ENCODE results near the gene IL4I1.

The IL4I1 gene

GRCh38 chr19:49859682-49860335 is 36.9 kb downstream of the IL4I1 start:
- TF ChIP-seq CTCF (IDR thresholded peaks at IDR 0.05), result no peak
- Histone ChIP-seq H3K27ac (peak overlapping the region in 1 of 2 donors; percentile 28), H3K4me3 (no peak overlapping the region)
- DNase-seq (ENCODE audit: low spot score), result no peak

- peak overlapping the region in 1 of 2 donors; percentile 15 for H3K27ac ChIP-seq
- no peak for TF ChIP-seq CTCF (IDR thresholded peaks at IDR 0.05)
- H3K4me3 ChIP-seq, result no peak overlapping the region
- no peak for DNase-seq (ENCODE audit: low spot score)
Observed at GRCh38 chr19:49858088-49858985, 38.4 kb downstream of the IL4I1 start.

GRCh38 chr19:49857838-49858087 is 38.9 kb downstream of the IL4I1 start:
- no peak for DNase-seq (ENCODE audit: low spot score)
- Histone ChIP-seq H3K27ac (peak overlapping the region in 1 of 2 donors; percentile 15), H3K4me3 (no peak overlapping the region)
- TF ChIP-seq CTCF (IDR thresholded peaks at IDR 0.05), result no peak

- DNase-seq (ENCODE audit: low spot score), result no peak
- Histone ChIP-seq H3K27ac (peak overlapping the region in 1 of 2 donors; percentile 15), H3K4me3 (no peak overlapping the region)
- TF ChIP-seq CTCF (IDR thresholded peaks at IDR 0.05), result no peak
Observed at GRCh38 chr19:49857061-49857837, 39.4 kb downstream of the IL4I1 start.

- TF ChIP-seq CTCF (IDR thresholded peaks at IDR 0.05), result no peak
- Histone ChIP-seq H3K4me3 (no peak overlapping the region), H3K27ac (no peak overlapping the region)
- no peak for DNase-seq (ENCODE audit: low spot score)
Observed at GRCh38 chr19:49856574-49857021, 40.1 kb downstream of the IL4I1 start.

- DNase-seq (ENCODE audit: low spot score), result no peak
Observed at GRCh38 chr19:49855676-49856573, 40.8 kb downstream of the IL4I1 start.

More at GRCh38 chr19:49855676-49856573, 40.8 kb downstream of the IL4I1 start:
- Histone ChIP-seq H3K27ac (no peak overlapping the region), H3K4me3 (no peak overlapping the region)
- TF ChIP-seq CTCF (IDR thresholded peaks at IDR 0.05), result no peak
